GM12878 (cell line): ENCODE results near the gene RGS14.

Experiments
- BHLHE40 ChIP-seq, 2 experiments: fragments of 450-650 bp in 1 of 2; IDR thresholded peaks; 2 replicates each; pipeline ENCODE4 v1.6.1; 2011 to 2017; ENCODE audit warnings: low read depth in 2 of 2, borderline replicate concordance in 1 of 2, improper control_type of control experiment in 1 of 2, low read length in 1 of 2, mild to moderate bottlenecking in 1 of 2
- CREB1 ChIP-seq: IDR thresholded peaks from 2 replicates; pipeline ENCODE4 v1.6.1; 2012; ENCODE audit warnings: low read depth, mild to moderate bottlenecking, inconsistent platforms
- HDAC2 ChIP-seq: fragments of 200-600 bp; sonication (generic); IDR thresholded peaks from 2 replicates; pipeline ENCODE4 v1.6.1; 2017
- HDAC6 ChIP-seq: fragments of 200-600 bp; sonication (generic); IDR thresholded peaks from one replicate; pipeline ENCODE4 v1.8.0; 2017; ENCODE audit warnings: antibody characterized with exemption; ENCODE audit not compliant: unreplicated experiment
- MXI1 ChIP-seq: fragments of 150-350 bp; IDR thresholded peaks from 2 replicates; pipeline ENCODE4 v1.6.1; 2011; ENCODE audit warnings: low read depth, mild to moderate bottlenecking, inconsistent platforms, low read length, improper control_type of control experiment
- POLR2A ChIP-seq: IDR thresholded peaks from 2 replicates; pipeline ENCODE4 v1.6.1; 2011; ENCODE audit warnings: low read depth, mild to moderate bottlenecking, low read length
- POLR2AphosphoS5 ChIP-seq: IDR thresholded peaks from 2 replicates; pipeline ENCODE4 v1.6.1; 2011; ENCODE audit warnings: mild to moderate bottlenecking, low read length, inconsistent platforms
- TAF1 ChIP-seq: IDR thresholded peaks from 2 replicates; pipeline ENCODE4 v1.6.1; 2011; ENCODE audit warnings: mild to moderate bottlenecking, low read depth, low read length, borderline replicate concordance
- ZNF24 ChIP-seq: fragments of 450-650 bp; IDR thresholded peaks from 2 replicates; pipeline ENCODE4 v1.6.1; 2017; ENCODE audit warnings: antibody characterized with exemption, mild to moderate bottlenecking
- TF ChIP-seq, protein P1 (sequence below), 3 experiments: IDR thresholded peaks in 2 of 3; conservative IDR thresholded peaks in 1 of 3; 2 replicates each; pipeline ENCODE4 v1.5.1; 2011; ENCODE audit warnings: low read depth in 3 of 3, low read length in 3 of 3, mild to moderate bottlenecking in 3 of 3, control low read depth in 2 of 3, moderate library complexity in 2 of 3, inconsistent platforms in 1 of 3, mixed read lengths in 1 of 3; ENCODE audit not compliant: control insufficient read depth in 2 of 3, insufficient read depth in 1 of 3; ENCODE audit errors: extremely low read depth in 1 of 3
- TF ChIP-seq, protein P2 (sequence below): IDR thresholded peaks from 2 replicates; pipeline ENCODE4 v1.6.1; 2012; ENCODE audit warnings: low read length, inconsistent platforms

DNA sequence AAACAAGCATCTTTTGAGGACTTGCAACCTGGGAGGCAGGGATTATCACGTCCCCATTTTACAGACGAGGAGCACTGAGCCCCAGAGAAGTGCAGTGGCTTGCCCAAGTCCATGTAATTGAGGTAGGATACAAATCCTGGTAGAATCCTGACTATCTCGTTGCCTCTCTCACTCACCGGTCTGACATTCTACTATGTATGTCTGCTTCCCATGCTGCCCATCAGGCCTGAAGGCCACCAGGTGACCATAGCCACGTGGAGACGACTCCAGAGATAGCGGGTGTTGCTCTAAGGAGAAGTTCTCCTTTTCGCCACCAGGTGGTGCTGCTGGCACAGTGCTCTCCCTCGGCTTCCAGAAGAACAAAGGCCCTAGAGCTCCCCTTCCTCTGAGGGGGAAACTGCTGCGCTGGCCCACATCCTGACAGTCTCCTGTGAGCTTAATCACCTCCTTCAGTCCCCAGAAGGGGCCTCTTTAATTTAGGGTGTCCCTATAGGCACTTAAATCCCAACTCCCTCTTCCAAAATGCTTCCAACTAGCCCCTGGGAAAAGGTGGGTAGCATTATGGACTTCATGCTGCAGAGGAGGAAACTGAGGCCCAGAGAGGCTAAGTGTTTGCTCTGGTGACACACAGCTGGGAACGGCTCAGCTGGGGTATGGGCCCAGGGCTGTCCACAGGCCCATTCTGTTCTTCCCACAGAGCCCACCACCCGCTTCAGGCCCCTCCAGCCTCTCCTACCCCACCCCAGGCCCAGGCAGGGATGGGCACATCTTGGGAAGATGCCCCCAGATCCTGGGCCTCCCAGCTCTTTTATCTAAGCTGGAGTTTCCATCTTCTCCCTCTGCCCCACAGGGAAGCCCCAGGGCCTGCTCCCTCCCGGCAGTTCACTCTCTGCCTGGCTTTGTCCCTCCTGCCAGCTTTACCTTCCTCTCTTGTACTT lies 32.9 kb downstream of the RGS14 start:
- TF ChIP-seq, protein P1, sequence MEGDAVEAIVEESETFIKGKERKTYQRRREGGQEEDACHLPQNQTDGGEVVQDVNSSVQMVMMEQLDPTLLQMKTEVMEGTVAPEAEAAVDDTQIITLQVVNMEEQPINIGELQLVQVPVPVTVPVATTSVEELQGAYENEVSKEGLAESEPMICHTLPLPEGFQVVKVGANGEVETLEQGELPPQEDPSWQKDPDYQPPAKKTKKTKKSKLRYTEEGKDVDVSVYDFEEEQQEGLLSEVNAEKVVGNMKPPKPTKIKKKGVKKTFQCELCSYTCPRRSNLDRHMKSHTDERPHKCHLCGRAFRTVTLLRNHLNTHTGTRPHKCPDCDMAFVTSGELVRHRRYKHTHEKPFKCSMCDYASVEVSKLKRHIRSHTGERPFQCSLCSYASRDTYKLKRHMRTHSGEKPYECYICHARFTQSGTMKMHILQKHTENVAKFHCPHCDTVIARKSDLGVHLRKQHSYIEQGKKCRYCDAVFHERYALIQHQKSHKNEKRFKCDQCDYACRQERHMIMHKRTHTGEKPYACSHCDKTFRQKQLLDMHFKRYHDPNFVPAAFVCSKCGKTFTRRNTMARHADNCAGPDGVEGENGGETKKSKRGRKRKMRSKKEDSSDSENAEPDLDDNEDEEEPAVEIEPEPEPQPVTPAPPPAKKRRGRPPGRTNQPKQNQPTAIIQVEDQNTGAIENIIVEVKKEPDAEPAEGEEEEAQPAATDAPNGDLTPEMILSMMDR (IDR thresholded peaks at IDR 0.05 in 2 of 3, conservative IDR thresholded peaks at IDR 0.05 in 1 of 3; ENCODE audit: control insufficient read depth in 2 of 3, extremely low read depth in 1 of 3, insufficient read depth in 1 of 3, low read depth in 3 of 3, low read length in 3 of 3) = peak; percentile 91 to 97 (median 94)
- TF ChIP-seq BHLHE40 (IDR thresholded peaks at IDR 0.05; ENCODE audit: borderline replicate concordance in 1 of 2, low read depth in 2 of 2, low read length in 1 of 2) = peak; percentile 25 to 34; a peak in 1 of 4 replicates
- 0 out of 2 replicates have a peak, but pooled peaks have one; percentile 22 for TF ChIP-seq TAF1
- no peak for TF ChIP-seq POLR2A
- TF ChIP-seq MXI1 = peak; percentile 88
- no peak for TF ChIP-seq POLR2AphosphoS5
- TF ChIP-seq HDAC2 = no peak
- TF ChIP-seq CREB1 = no peak
- TF ChIP-seq HDAC6 = no peak
- TF ChIP-seq ZNF24 = no peak
- TF ChIP-seq, protein P2, sequence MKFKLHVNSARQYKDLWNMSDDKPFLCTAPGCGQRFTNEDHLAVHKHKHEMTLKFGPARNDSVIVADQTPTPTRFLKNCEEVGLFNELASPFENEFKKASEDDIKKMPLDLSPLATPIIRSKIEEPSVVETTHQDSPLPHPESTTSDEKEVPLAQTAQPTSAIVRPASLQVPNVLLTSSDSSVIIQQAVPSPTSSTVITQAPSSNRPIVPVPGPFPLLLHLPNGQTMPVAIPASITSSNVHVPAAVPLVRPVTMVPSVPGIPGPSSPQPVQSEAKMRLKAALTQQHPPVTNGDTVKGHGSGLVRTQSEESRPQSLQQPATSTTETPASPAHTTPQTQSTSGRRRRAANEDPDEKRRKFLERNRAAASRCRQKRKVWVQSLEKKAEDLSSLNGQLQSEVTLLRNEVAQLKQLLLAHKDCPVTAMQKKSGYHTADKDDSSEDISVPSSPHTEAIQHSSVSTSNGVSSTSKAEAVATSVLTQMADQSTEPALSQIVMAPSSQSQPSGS = no peak
